ENCODE data around the gene CFAP61.

GRCh38 chr20:20014659-20015058 lies 37.7 kb upstream of the CFAP61 start:
- TF ChIP-seq POLR2A (IDR thresholded peaks at IDR 0.05) = no peak
- no peak for TF ChIP-seq CTCF (IDR thresholded peaks at IDR 0.05)
